Lower leg skin (tissue), 3 donors: ENCODE results near the gene ABHD12.

Experiments used
- CTCF ChIP-seq, 3 donors: fragments of 450-650 bp; IDR thresholded peaks; one replicate each; pipeline ENCODE4 v1.5.1; 2016; ENCODE audit warnings: antibody characterized with exemption in 3 of 3, mild to moderate bottlenecking in 3 of 3, moderate library complexity in 2 of 3
- POLR2A ChIP-seq, 2 donors: fragments of 450-650 bp; IDR thresholded peaks; one replicate each; pipeline ENCODE4 v1.6.1; 2016 to 2017; ENCODE audit warnings: antibody characterized with exemption in 2 of 2, mild to moderate bottlenecking in 1 of 2, moderate library complexity in 1 of 2

DNA sequence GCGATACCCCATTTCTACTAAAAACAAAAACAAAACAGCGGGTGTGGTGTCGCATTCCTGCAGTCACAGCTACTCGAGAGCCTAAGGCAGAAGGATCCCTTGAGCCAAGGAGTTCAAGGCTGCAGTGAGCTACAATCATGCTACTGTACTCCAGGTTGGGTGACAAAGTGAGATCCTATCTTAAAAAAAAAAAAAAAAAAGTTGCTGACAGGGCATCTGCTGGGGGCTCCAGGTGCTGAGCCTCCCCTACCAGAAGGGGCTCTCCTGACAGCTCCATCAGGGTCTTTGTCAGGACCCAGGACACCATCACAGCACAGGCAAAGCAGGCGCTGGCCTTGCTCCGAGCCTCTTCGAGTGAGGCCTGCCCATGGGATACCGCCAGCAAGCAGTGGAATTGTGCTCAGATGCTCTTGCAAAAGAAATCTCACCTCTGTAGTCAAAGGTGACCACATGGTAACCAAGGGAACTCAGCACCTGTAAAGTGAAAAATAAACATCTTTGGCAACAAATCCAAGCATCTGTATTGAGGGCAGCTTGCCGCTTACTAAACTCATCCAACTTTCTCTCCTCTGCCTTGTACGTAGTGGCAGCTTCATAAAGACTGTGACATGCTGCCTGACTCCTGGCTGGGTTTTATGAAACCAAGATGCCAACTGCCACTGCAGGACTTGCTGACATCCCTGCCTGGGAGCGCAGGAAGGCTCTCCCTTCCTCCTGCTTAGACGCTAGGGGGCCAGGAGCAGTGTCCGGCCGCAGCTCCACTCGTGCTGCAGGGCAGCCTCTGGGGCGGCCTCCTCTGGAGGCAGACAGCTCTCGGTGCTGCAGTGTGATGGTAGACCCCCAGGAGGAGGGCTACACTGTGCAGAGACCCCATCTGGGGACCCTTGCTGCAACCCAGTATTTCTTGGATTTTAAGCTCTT is 75.9 kb downstream of the ABHD12 start:
- TF ChIP-seq CTCF (IDR thresholded peaks at IDR 0.05) (no peak), POLR2A (IDR thresholded peaks at IDR 0.05) (no peak)
